IMR-90 (cell line): ENCODE data around the gene INPP5D. TPM values are rescaled to one million over a fixed set of nuclear protein-coding genes. Genes with fewer than 3 reads are reported as not detected.

Experiments
- ATAC-seq: fragments of 200-7000 bp; cut with Tn5 transposase; 2 replicates; pipeline ENCODE4 v1.9.1; 2020; ENCODE audit warnings: low read depth, mild to moderate bottlenecking, moderate library complexity
- BruUV-seq: library from RNA; stranded (reverse); fragments of 400-500 nt; replicated peaks from 2 replicates; lab custom pipeline; 2021; lab: Mats Ljungman, UMichigan
- CTCF ChIA-PET: fragments of 300-600 bp; formaldehyde crosslinking; extraction: SDS; loops from one replicate; lab custom pipeline; 2021; ENCODE audit warnings: antibody characterized with exemption; lab: Yijun Ruan, JAX
- POLR2A ChIA-PET: fragments of 300-600 bp; sonication (Branson Sonifier 250); formaldehyde crosslinking; loops from one replicate; lab custom pipeline; 2022; ENCODE audit warnings: antibody characterized with exemption; ENCODE audit not compliant: unreplicated experiment; lab: Charles Lee
- DNase-seq: peaks from one replicate; pipeline ENCODE4 v3.0.0; 2013
- H2AFZ ChIP-seq: replicated peaks from 2 replicates; pipeline ENCODE3; 2013; ENCODE audit warnings: low read length, mild to moderate bottlenecking; ENCODE audit not compliant: poor library complexity
- H2AK5ac ChIP-seq: 2 replicates; pipeline ENCODE4 v1.6.1; 2013; ENCODE audit warnings: low read depth, low read length, inconsistent platforms
- H2AK9ac ChIP-seq: replicated peaks from 2 replicates; pipeline ENCODE3; 2013; ENCODE audit warnings: mild to moderate bottlenecking, low read depth, low read length, moderate library complexity; ENCODE audit not compliant: poor library complexity
- H2BK120ac ChIP-seq: 2 replicates; pipeline ENCODE4 v1.6.1; 2013; ENCODE audit warnings: low read depth, low read length, inconsistent platforms
- H2BK15ac ChIP-seq: 3 replicates; pipeline ENCODE4 v1.6.1; 2013; ENCODE audit warnings: low read depth, low read length, inconsistent platforms
- H2BK20ac ChIP-seq: 2 replicates; pipeline ENCODE4 v1.6.1; 2013; ENCODE audit warnings: low read depth, mild to moderate bottlenecking, inconsistent platforms, low read length, moderate library complexity
- H2BK5ac ChIP-seq: 2 replicates; pipeline ENCODE4 v1.6.1; 2013; ENCODE audit warnings: mild to moderate bottlenecking, low read depth, low read length, inconsistent platforms; ENCODE audit not compliant: poor library complexity, severe bottlenecking
- H3K14ac ChIP-seq: replicated peaks from 2 replicates; pipeline ENCODE4 v1.6.1; 2013; ENCODE audit warnings: low read depth, low read length, inconsistent platforms
- H3K18ac ChIP-seq: 2 replicates; pipeline ENCODE4 v1.6.1; 2013; ENCODE audit warnings: low read depth, low read length, control low read depth
- H3K23ac ChIP-seq: 2 replicates; pipeline ENCODE4 v1.6.1; 2013; ENCODE audit warnings: low read depth, low read length, inconsistent platforms
- H3K27ac ChIP-seq: 2 replicates; pipeline ENCODE4 v1.5.1; 2013; ENCODE audit warnings: mild to moderate bottlenecking, control low read depth, low read length; ENCODE audit not compliant: insufficient read depth
- H3K27me3 ChIP-seq: 2 replicates; pipeline ENCODE4 v1.6.1; 2013; ENCODE audit warnings: low read length; ENCODE audit not compliant: control insufficient read depth, insufficient read depth
- H3K36me3 ChIP-seq: 2 replicates; pipeline ENCODE4 v1.6.1; 2013; ENCODE audit warnings: low read length, mixed read lengths; ENCODE audit not compliant: control insufficient read depth, insufficient read depth
- H3K4ac ChIP-seq: 2 replicates; pipeline ENCODE4 v1.6.1; 2013; ENCODE audit warnings: low read depth, low read length, inconsistent platforms
- H3K4me1 ChIP-seq: 2 replicates; pipeline ENCODE4 v1.6.1; 2013; ENCODE audit warnings: low read length, mixed read lengths; ENCODE audit not compliant: control insufficient read depth, insufficient read depth
- H3K4me2 ChIP-seq: 2 replicates; pipeline ENCODE4 v1.6.1; 2013; ENCODE audit warnings: low read depth, mild to moderate bottlenecking, control low read depth, low read length, moderate library complexity
- H3K4me3 ChIP-seq: 2 replicates; pipeline ENCODE4 v1.5.1; 2013; ENCODE audit warnings: low read depth, mild to moderate bottlenecking, control low read depth, low read length, moderate library complexity; ENCODE audit not compliant: insufficient read depth
- H3K56ac ChIP-seq: 2 replicates; pipeline ENCODE4 v1.6.1; 2013; ENCODE audit warnings: low read length, inconsistent platforms; ENCODE audit not compliant: insufficient read depth; ENCODE audit errors: extremely low read depth
- H3K79me1 ChIP-seq, 2 experiments: 2 replicates each; pipeline ENCODE4 v1.6.1; 2013; ENCODE audit warnings: low read length in 2 of 2, inconsistent platforms in 1 of 2, low read depth in 1 of 2
- H3K9ac ChIP-seq: 2 replicates; pipeline ENCODE4 v1.6.1; 2013; ENCODE audit warnings: low read depth, low read length, control low read depth
- H3K9me1 ChIP-seq: 2 replicates; pipeline ENCODE4 v1.6.1; 2013; ENCODE audit warnings: low read length, inconsistent platforms; ENCODE audit not compliant: insufficient read depth
- H3K9me3 ChIP-seq: 2 replicates; pipeline ENCODE4 v1.6.1; 2013; ENCODE audit warnings: low read length; ENCODE audit not compliant: control insufficient read depth, insufficient read depth
- H4K20me1 ChIP-seq: 2 replicates; pipeline ENCODE4 v1.6.1; 2013; ENCODE audit warnings: low read length, inconsistent platforms; ENCODE audit not compliant: insufficient read depth
- H4K5ac ChIP-seq: 2 replicates; pipeline ENCODE4 v1.6.1; 2013; ENCODE audit warnings: mild to moderate bottlenecking, low read depth, low read length, control low read depth
- H4K8ac ChIP-seq, 2 experiments: 2 replicates each; pipeline ENCODE4 v1.6.1; 2013; ENCODE audit warnings: low read depth in 2 of 2, low read length in 2 of 2, control low read depth in 1 of 2, inconsistent platforms in 1 of 2
- H4K91ac ChIP-seq: 2 replicates; pipeline ENCODE4 v1.6.1; 2013; ENCODE audit warnings: low read depth, low read length, inconsistent platforms; ENCODE audit not compliant: insufficient read depth
- CEBPB ChIP-seq: IDR thresholded peaks from 2 replicates; pipeline ENCODE4 v1.6.1; 2012; ENCODE audit warnings: low read depth, low read length, improper control_type of control experiment
- MXI1 ChIP-seq: IDR thresholded peaks from 2 replicates; pipeline ENCODE4 v1.6.1; 2012; ENCODE audit warnings: low read depth, mild to moderate bottlenecking, low read length, moderate library complexity, borderline replicate concordance
- POLR2A ChIP-seq: IDR thresholded peaks from 2 replicates; pipeline ENCODE4 v1.6.1; 2012; ENCODE audit warnings: mild to moderate bottlenecking, low read depth, low read length
- RAD21 ChIP-seq: IDR thresholded peaks from 2 replicates; pipeline ENCODE4 v1.6.1; 2012; ENCODE audit warnings: low read length, improper control_type of control experiment
- WGBS, 2 experiments: methylation state at CpG; one replicate each; pipeline versions ENCODE4 v1.1.5 to v1.1.7; 2013; ENCODE audit warnings: missing lambda C conversion rate in 2 of 2; ENCODE audit not compliant: insufficient read length in 1 of 2; ENCODE audit errors: extremely low coverage in 2 of 2; 5-methylcytosine and 5-hydroxymethylcytosine counted together
- dilution Hi-C: fragments of 300-500 bp; cut with HindIII; formaldehyde crosslinking; loops from one replicate; pipeline ENCODE4 v1.14.3; 2018; ENCODE audit warnings: low sequenced_read_pairs; ENCODE audit not compliant: unreplicated experiment
- in situ Hi-C: fragments of 300-500 bp; cut with MboI; formaldehyde crosslinking; loops from 3 replicates; pipeline ENCODE4 v1.14.3; 2019; ENCODE audit warnings: low sequenced_read_pairs, inconsistent platforms, mixed read lengths
- intact Hi-C: fragments of 100-400 bp; cut with micrococcal nuclease; formaldehyde crosslinking; loops from 2 replicates; pipeline ENCODE4 v1.10.0; 2022
- polyA plus RNA-seq, 3 experiments: library from polyadenylated mRNA; depleted of rRNA; stranded (reverse); fragments of >200 nt; gene quantifications; 2 replicates each; pipeline ENCODE4 v1.2.3, GENCODE V29; 2012; ENCODE audit warnings: low replicate concordance in 1 of 3
- total RNA-seq: library from RNA; depleted of rRNA; stranded (reverse); fragments of >200 nt; gene quantifications from 2 replicates; pipeline ENCODE4 v1.2.3, GENCODE V29; 2012

The INPP5D gene
- total and polyA plus RNA-seq, 2 of the 4 experiments (the other 2 are of a cell fraction) = 0.18 to 0.29 TPM

- H2BK120ac ChIP-seq = no peak overlapping the region
- H3K9me3 ChIP-seq = 0 out of 2 replicates have a peak, but pooled peaks cover 3% of the 10 kb centered on the region
- TF ChIP-seq MXI1 (no peak), RAD21 (no peak), CEBPB (no peak), POLR2A (no peak)
- ATAC-seq (no peak), DNase-seq (no peak)
- H2AK9ac ChIP-seq = no peak overlapping the region
- H2AK5ac ChIP-seq = no peak overlapping the region
- no peak overlapping the region for H2AFZ ChIP-seq
- no peak overlapping the region for H4K8ac ChIP-seq
- H3K23ac ChIP-seq = no peak overlapping the region
- no peaks in the 10 kb centered on the region for H3K9me1 ChIP-seq
- no peak overlapping the region for H3K9ac ChIP-seq
- 60% methylated on average over 2 of the region's 9 CpGs; no CpG with 5 or more reads in 1 of the 2 experiments for WGBS, 2 experiments
- H3K4ac ChIP-seq = no peak overlapping the region
- no peak overlapping the region for H2BK20ac ChIP-seq
- dilution Hi-C loops (no loop called here), intact Hi-C loops (no loop called here), in situ Hi-C loops (no loop called here)
- H3K27me3 ChIP-seq = peaks cover 15% of the 10 kb centered on the region
- H3K56ac ChIP-seq = no peak overlapping the region
- no peak overlapping the region for H2BK15ac ChIP-seq
- no peak overlapping the region for H2BK5ac ChIP-seq
- H3K27ac ChIP-seq = no peak overlapping the region
- ChIA-PET POLR2A (no interaction called here), CTCF (no interaction called here)
- no peaks in the 10 kb centered on the region for H3K36me3 ChIP-seq
- H3K4me1 ChIP-seq = no peaks in the 10 kb centered on the region
- H4K5ac ChIP-seq = no peak overlapping the region
- no peak overlapping the region for H3K14ac ChIP-seq
- BruUV-seq = no TSS peak
- H3K4me3 ChIP-seq = no peak overlapping the region
- H3K79me1 ChIP-seq = no peaks in the 10 kb centered on the region
- H3K4me2 ChIP-seq = no peak overlapping the region
- H4K20me1 ChIP-seq = no peaks in the 10 kb centered on the region
- no peak overlapping the region for H4K91ac ChIP-seq
- H3K18ac ChIP-seq = no peak overlapping the region
These were observed 72.0 kb downstream of the INPP5D start for GRCh38 chr2:233131936-233132720.
